Measurements from ENCODE around the gene CBLB.

The CBLB gene

DNA sequence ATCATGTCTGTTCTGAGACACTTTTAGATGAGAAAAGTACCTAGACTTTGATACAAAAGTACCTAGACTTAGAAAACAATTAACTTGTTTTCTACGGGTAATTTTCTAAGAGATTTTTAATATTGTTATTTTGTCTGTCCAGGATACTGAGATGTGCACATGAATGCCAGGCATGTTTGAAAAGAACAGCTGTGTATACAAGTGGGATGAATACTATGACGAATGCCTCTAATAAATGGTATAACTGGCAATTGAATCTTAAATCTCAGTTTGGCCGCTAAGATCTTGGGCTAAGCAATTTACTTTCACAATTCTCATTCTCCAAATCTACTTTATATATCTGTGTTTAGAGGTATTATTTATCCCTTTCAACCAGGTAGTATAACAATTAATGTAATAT, 207.4 kb downstream of the CBLB start:
- TF ChIP-seq, protein P1, sequence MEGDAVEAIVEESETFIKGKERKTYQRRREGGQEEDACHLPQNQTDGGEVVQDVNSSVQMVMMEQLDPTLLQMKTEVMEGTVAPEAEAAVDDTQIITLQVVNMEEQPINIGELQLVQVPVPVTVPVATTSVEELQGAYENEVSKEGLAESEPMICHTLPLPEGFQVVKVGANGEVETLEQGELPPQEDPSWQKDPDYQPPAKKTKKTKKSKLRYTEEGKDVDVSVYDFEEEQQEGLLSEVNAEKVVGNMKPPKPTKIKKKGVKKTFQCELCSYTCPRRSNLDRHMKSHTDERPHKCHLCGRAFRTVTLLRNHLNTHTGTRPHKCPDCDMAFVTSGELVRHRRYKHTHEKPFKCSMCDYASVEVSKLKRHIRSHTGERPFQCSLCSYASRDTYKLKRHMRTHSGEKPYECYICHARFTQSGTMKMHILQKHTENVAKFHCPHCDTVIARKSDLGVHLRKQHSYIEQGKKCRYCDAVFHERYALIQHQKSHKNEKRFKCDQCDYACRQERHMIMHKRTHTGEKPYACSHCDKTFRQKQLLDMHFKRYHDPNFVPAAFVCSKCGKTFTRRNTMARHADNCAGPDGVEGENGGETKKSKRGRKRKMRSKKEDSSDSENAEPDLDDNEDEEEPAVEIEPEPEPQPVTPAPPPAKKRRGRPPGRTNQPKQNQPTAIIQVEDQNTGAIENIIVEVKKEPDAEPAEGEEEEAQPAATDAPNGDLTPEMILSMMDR (IDR thresholded peaks at IDR 0.05; ENCODE audit: low read depth, low read length), result no peak
- no peak overlapping the region for H3K4me3 ChIP-seq (replicated peaks in 1 of 2; ENCODE audit: low read depth in 2 of 2, low read length in 2 of 2)
- no peak for DNase-seq (ENCODE audit: low read depth in 2 of 2)

DNA sequence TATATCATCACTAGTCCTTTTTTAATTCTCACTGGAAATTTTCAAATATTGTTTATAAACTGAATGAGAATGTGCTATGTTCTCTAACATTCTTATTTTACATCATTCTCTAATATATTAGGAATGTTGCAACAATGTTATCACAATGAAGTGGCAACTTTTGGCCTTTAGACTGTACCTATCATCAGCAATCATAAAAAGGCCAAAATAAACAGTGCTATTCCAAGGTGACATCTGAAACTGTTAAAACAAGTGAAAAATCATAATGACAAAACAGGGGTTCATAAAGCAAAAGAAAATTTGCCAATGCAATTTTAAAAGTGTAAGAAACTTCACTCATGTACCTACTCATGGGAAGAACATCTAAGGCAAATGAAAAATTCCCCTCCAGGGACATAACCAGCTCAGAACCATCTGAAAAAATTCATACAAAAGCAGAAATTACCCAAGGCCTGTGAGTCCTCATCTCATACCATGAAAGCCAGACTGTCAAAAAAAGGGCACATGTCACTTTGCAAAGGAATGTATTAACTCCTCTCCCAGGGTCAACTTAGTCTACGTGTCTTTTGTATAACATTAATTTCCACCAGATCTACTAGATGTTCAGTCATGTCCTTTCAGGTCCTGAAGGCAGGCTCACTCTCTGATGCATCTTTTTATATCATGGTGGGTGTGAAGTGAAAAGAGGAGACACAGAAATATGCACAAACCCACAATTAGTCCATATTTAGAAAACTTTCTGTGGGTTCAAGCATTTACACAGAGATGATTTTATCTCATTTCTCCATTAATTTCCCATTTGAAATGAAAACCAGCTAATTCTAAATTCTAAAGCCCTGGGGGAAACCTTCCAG, 211.9 kb downstream of the CBLB start:
- no peak overlapping the region for H3K4me3 ChIP-seq (replicated peaks in 1 of 2; ENCODE audit: low read depth in 2 of 2, low read length in 2 of 2)
- TF ChIP-seq, protein P1 (IDR thresholded peaks at IDR 0.05; ENCODE audit: low read depth, low read length), result no peak
- DNase-seq (ENCODE audit: low read depth in 2 of 2), result peak in 1 of 2 donors; percentile 30

DNA sequence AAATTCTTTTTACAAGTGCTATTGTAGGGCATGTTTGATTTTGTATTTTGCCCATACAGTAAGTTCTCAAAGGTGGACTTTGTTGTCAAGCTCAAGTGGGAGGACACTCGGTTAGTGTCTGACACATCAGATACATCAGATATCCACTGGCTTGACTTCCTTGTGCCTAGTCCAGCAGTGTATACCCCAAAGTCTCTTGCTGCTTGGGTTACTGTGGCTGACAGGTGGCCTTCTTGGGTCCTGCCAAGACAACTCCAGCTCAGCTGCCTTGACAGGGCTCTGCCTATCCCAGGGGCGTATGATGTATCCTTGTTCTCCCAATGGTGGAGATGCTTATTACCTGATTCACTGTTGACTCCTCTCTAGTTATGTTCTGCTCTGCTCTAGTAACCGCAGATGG, 214.9 kb downstream of the CBLB start:
- no peak overlapping the region for H3K4me3 ChIP-seq (replicated peaks in 1 of 2; ENCODE audit: low read depth in 2 of 2, low read length in 2 of 2)
- DNase-seq (ENCODE audit: low read depth in 2 of 2), result no peak
- TF ChIP-seq, protein P1 (IDR thresholded peaks at IDR 0.05; ENCODE audit: low read depth, low read length), result no peak

DNA sequence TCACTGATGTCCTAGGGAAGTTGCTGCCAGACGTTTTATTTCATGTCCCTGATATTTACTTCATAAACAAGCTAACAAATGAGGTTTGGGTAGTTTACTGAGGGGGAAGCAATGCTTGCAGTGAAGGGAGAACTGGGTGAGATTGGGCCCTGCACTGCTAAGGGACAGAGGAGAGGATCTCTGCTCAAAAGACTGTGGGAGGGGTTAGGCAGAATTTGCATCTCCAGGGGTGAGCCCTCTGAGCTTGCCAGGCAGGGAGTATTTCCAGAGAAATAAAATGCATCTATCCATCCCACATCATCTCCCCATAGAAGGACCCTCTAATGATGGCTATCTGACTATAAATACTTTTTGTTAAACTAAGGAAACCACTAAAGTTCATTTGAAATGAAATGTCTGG, 215.6 kb downstream of the CBLB start:
- H3K4me3 ChIP-seq (replicated peaks in 1 of 2; ENCODE audit: low read depth in 2 of 2, low read length in 2 of 2), result no peak overlapping the region
- TF ChIP-seq, protein P1 (IDR thresholded peaks at IDR 0.05; ENCODE audit: low read depth, low read length), result no peak
- no peak for DNase-seq (ENCODE audit: low read depth in 2 of 2)

DNA sequence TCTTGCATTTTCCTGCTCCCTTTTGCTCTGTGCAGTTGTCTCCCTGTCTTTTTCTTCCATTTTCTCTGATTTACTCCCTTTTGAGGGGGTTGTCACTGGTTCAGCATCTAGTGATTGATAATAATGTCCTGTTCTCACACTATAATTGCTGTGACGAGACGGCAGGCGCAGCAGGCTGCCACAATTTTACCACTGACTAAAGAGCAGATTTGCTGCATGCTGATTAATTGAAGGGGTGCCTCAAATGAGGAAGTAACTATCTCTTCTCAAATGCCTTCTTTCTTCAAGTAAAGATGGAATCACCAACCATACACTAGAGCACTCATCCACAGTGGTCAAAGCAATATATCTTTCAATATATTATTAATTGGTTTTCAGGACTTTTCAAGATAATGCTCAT, 219.3 kb downstream of the CBLB start:
- H3K4me3 ChIP-seq (replicated peaks in 1 of 2; ENCODE audit: low read depth in 2 of 2, low read length in 2 of 2), result no peak overlapping the region
- TF ChIP-seq, protein P1 (IDR thresholded peaks at IDR 0.05; ENCODE audit: low read depth, low read length), result no peak
- DNase-seq (ENCODE audit: low read depth in 2 of 2), result no peak

DNA sequence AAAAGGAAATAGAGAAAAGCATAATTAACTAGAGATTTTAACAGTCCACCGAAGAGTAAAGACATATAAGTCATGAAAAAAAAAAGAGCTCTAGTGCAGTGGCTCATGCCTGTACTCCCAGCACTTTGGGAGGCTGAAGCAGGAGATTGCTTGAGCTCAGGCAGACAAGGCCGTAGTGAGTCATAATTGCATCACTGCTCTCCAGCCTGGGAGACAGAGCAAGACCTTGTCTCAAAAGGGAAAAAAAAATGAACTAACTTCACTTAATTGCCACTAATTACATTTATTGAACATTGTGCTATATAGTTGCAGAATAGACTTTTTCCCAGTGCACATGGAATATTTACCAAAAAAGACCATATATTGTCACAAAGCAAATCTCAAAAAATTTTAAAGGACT, 221.8 kb downstream of the CBLB start:
- peak; percentile 89 to 96 for DNase-seq (ENCODE audit: low read depth in 2 of 2)
- TF ChIP-seq, protein P1 (IDR thresholded peaks at IDR 0.05; ENCODE audit: low read depth, low read length), result no peak
- H3K4me3 ChIP-seq (replicated peaks in 1 of 2; ENCODE audit: low read depth in 2 of 2, low read length in 2 of 2), result no peak overlapping the region
